GM23338 (cell line): ENCODE measurements around the gene REC8.

Experiments used
- NANOG ChIP-seq: IDR thresholded peaks from 2 replicates; pipeline ENCODE4 v1.6.1; 2016; ENCODE audit warnings: antibody characterized with exemption, borderline replicate concordance
- POLR2AphosphoS5 ChIP-seq: IDR thresholded peaks from 2 replicates; pipeline ENCODE4 v1.6.1; 2016; ENCODE audit warnings: antibody characterized with exemption, low read depth
- TF ChIP-seq, protein P1 (sequence below): IDR thresholded peaks from one replicate; pipeline ENCODE4 v1.6.1; 2018; ENCODE audit warnings: antibody characterized with exemption; ENCODE audit not compliant: unreplicated experiment

DNA sequence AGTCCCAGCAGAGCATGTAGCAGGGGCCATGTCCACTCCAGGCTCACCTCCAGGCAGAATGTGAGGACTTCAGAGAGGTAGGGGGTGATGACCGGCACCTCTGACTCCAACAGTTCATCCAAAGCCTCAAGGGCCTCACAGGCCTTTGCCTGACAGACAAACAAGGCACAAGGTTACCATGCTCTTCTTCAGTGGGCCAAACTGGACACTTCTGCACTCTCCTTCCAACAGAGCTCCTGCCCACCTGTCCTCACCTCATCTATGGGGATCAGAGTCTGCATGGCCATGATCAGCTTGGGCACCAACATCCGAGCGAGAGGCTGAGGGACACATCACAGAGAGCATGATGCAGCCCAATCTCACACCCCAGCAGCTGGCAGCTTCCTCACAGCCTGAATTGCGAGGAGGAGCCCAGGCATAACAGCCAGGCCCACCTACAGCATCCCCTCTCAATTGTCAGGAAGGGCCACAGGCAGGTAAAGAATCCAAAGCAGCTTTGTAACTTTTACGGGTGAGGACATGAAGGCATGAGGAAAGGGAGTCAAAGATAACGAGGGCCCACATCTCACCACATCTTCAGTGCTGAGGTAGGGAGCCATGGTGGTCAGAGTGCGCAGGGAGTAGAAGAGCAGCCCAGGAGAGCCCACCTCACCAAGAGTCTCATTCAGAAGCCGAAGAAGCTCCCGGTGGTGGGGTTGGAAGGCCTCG lies 15.1 kb downstream of the REC8 start:
- TF ChIP-seq POLR2AphosphoS5 (no peak), NANOG (no peak)
- TF ChIP-seq, protein P1, sequence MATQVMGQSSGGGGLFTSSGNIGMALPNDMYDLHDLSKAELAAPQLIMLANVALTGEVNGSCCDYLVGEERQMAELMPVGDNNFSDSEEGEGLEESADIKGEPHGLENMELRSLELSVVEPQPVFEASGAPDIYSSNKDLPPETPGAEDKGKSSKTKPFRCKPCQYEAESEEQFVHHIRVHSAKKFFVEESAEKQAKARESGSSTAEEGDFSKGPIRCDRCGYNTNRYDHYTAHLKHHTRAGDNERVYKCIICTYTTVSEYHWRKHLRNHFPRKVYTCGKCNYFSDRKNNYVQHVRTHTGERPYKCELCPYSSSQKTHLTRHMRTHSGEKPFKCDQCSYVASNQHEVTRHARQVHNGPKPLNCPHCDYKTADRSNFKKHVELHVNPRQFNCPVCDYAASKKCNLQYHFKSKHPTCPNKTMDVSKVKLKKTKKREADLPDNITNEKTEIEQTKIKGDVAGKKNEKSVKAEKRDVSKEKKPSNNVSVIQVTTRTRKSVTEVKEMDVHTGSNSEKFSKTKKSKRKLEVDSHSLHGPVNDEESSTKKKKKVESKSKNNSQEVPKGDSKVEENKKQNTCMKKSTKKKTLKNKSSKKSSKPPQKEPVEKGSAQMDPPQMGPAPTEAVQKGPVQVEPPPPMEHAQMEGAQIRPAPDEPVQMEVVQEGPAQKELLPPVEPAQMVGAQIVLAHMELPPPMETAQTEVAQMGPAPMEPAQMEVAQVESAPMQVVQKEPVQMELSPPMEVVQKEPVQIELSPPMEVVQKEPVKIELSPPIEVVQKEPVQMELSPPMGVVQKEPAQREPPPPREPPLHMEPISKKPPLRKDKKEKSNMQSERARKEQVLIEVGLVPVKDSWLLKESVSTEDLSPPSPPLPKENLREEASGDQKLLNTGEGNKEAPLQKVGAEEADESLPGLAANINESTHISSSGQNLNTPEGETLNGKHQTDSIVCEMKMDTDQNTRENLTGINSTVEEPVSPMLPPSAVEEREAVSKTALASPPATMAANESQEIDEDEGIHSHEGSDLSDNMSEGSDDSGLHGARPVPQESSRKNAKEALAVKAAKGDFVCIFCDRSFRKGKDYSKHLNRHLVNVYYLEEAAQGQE, result no peak
